Lung (tissue), 12 donors: Measurements from ENCODE around the gene NT5DC2. TPM values are rescaled to one million over a fixed set of nuclear protein-coding genes. Genes with fewer than 3 reads are reported as not detected.
A peak's percentile ranks its signal among the peaks of the same experiment; 100 is the strongest.

ENCODE experiments used
- ATAC-seq: fragments of 200-7000 bp; cut with Tn5 transposase; one replicate; pipeline ENCODE4 v1.9.1; 2020; ENCODE audit warnings: moderate number of reproducible peaks; ENCODE audit not compliant: insufficient read depth, low FRiP score
- DNase-seq, 3 donors: peaks; one replicate each; pipeline ENCODE4 v3.0.0-alpha.2; 2013 to 2017
- H3K27ac ChIP-seq, 2 donors: one replicate each; pipeline ENCODE4 v1.5.1; 2013; ENCODE audit warnings: mild to moderate bottlenecking in 2 of 2, moderate library complexity in 2 of 2, control low read depth in 1 of 2, inconsistent platforms in 1 of 2, low read depth in 1 of 2, low read length in 1 of 2
- H3K27me3 ChIP-seq, 3 donors: one replicate each; pipeline ENCODE4 v1.5.1; 2013; ENCODE audit warnings: low read length in 2 of 3; ENCODE audit not compliant: control insufficient read depth in 3 of 3, insufficient read depth in 3 of 3
- H3K36me3 ChIP-seq, 4 donors: one replicate each; pipeline ENCODE4 v1.5.1; 2013; ENCODE audit warnings: low read length in 4 of 4, mild to moderate bottlenecking in 1 of 4, moderate library complexity in 1 of 4; ENCODE audit not compliant: control insufficient read depth in 4 of 4, insufficient read depth in 4 of 4
- H3K4me1 ChIP-seq, 5 donors: one replicate each; pipeline ENCODE4 v1.5.1; 2013; ENCODE audit warnings: low read length in 5 of 5, mild to moderate bottlenecking in 2 of 5, moderate library complexity in 1 of 5; ENCODE audit not compliant: control insufficient read depth in 5 of 5, insufficient read depth in 5 of 5
- H3K4me3 ChIP-seq: one replicate; pipeline ENCODE4 v1.5.1; 2013; ENCODE audit warnings: mild to moderate bottlenecking, control low read depth, moderate library complexity
- H3K9ac ChIP-seq, 2 donors: one replicate each; pipeline ENCODE4 v1.5.1; 2013; ENCODE audit warnings: low read length in 2 of 2, control low read depth in 1 of 2; ENCODE audit not compliant: insufficient read depth in 1 of 2
- H3K9me3 ChIP-seq, 4 donors: one replicate each; pipeline ENCODE4 v1.5.1; 2013; ENCODE audit warnings: low read length in 3 of 4, mild to moderate bottlenecking in 1 of 4, moderate library complexity in 1 of 4; ENCODE audit not compliant: control insufficient read depth in 4 of 4, insufficient read depth in 3 of 4
- CTCF ChIP-seq: IDR thresholded peaks from 2 replicates; pipeline ENCODE4 v1.5.1; 2012; ENCODE audit warnings: mild to moderate bottlenecking; ENCODE audit errors: control extremely low read depth, extremely low read depth
- WGBS, 2 donors: extraction: QIAGEN DNeasy Blood & Tissue Kit; methylation state at CpG; one replicate each; pipeline ENCODE4 v1.1.7; 2013; 5-methylcytosine and 5-hydroxymethylcytosine counted together
- polyA plus RNA-seq, 2 donors: library from polyadenylated mRNA; stranded (reverse); fragments of 200-250 nt; gene quantifications; one replicate each; pipeline ENCODE4 v1.2.1, GENCODE V29; 2013
- total RNA-seq, 2 donors: library from RNA; depleted of rRNA in 1 of 2; stranded (reverse); fragments of >200 nt in 1 of 2; gene quantifications; one replicate each; pipeline ENCODE4 v1.2.1, GENCODE V29; 2014 to 2021
- donor health status: control.
- donor health status: control.
- donor health status: Bipolar disorder and iron deficiency.
- donor health status: healthy.
- donor health status: DM: yes; HTN: yes; CAD: no.

Gene NT5DC2
- total and polyA plus RNA-seq, 4 donors = 32.7 to 85.6 (median 51.2) TPM

- ATAC-seq = no peak
- WGBS, 2 donors = 63 to 74% methylated on average over 12 of the region's 12 CpGs
- DNase-seq = peak; percentile 77 to 91 (median 80)
- Histone ChIP-seq H3K36me3 (peaks cover 0 to 27% (median 11%) of the 10 kb centered on the region in 4 donors), H3K27ac (peak overlapping the region; percentile 18 to 69), H3K9ac (peak overlapping the region in 1 of 2 donors; percentile 9), H3K27me3 (no peaks in the 10 kb centered on the region), H3K4me1 (peaks cover 20 to 81% (median 29%) of the 10 kb centered on the region in 5 donors), H3K4me3 (no peak overlapping the region), H3K9me3 (no peaks in the 10 kb centered on the region)
- no peak for TF ChIP-seq CTCF
These were observed 4.0 kb downstream of the NT5DC2 start for GRCh38 chr3:52529376-52530333.

- no peak for TF ChIP-seq CTCF
- Histone ChIP-seq H3K9me3 (no peaks in the 10 kb centered on the region), H3K4me1 (peaks cover 21 to 80% (median 33%) of the 10 kb centered on the region in 5 donors), H3K4me3 (no peak overlapping the region), H3K9ac (peak overlapping the region in 1 of 2 donors; percentile 9), H3K36me3 (peaks cover 0 to 36% (median 18%) of the 10 kb centered on the region in 4 donors), H3K27me3 (no peaks in the 10 kb centered on the region), H3K27ac (peak overlapping the region in 1 of 2 donors; percentile 9)
- WGBS, 2 donors = 90 to 93% methylated on average over 25 of the region's 25 CpGs
- peak; percentile 18 to 31 (median 23) for DNase-seq
- no peak for ATAC-seq
These were observed 4.9 kb downstream of the NT5DC2 start for GRCh38 chr3:52528586-52529375.

GRCh38 chr3:52527732-52528585 is 5.7 kb downstream of the NT5DC2 start:
- no peak overlapping the region for H3K4me3 ChIP-seq
- ATAC-seq (no peak), DNase-seq (peak; percentile 45 to 72 (median 57))
- 83 to 89% methylated on average over 18 of the region's 18 CpGs for WGBS, 2 donors
- no peak for TF ChIP-seq CTCF
- H3K9ac ChIP-seq = no peak overlapping the region
- no peaks in the 10 kb centered on the region for H3K9me3 ChIP-seq
- H3K4me1 ChIP-seq = peaks cover 21 to 80% (median 33%) of the 10 kb centered on the region in 5 donors
- H3K36me3 ChIP-seq = peaks cover 0 to 37% (median 22%) of the 10 kb centered on the region in 4 donors
- H3K27me3 ChIP-seq = no peaks in the 10 kb centered on the region
- H3K27ac ChIP-seq = peak overlapping the region in 1 of 2 donors; percentile 33
